ENCODE data around the gene PLXDC1.
"Not testable (repeated sequence)": the region's sequence is repeated elsewhere in the genome, so short reads cannot be mapped to it uniquely, and the experiment has no call there.

PLXDC1 gene

GRCh38 chr17:39151943-39152818 lies 744 bp upstream of the PLXDC1 start:
- DNase-seq: no peak

GRCh38 chr17:39150795-39151149 lies 665 bp downstream of the PLXDC1 start:
- no peak for DNase-seq

- no peak for DNase-seq
Measured at GRCh38 chr17:39150104-39150634, 1.3 kb downstream of the PLXDC1 start.

GRCh38 chr17:39147221-39148185 lies 3.9 kb downstream of the PLXDC1 start:
- no peak for DNase-seq

GRCh38 chr17:39146273-39146672 lies 5.2 kb downstream of the PLXDC1 start:
- no peak for DNase-seq

GRCh38 chr17:39145143-39145542 lies 6.3 kb downstream of the PLXDC1 start:
- no peak for DNase-seq

GRCh38 chr17:39144416-39144840 lies 7.0 kb downstream of the PLXDC1 start:
- no peak for DNase-seq

GRCh38 chr17:39143552-39144093 lies 7.8 kb downstream of the PLXDC1 start:
- no peak for DNase-seq

- no peak for DNase-seq
Measured at GRCh38 chr17:39141915-39142664, 9.3 kb downstream of the PLXDC1 start.

- no peak for DNase-seq
Measured at GRCh38 chr17:39141294-39141693, 10.1 kb downstream of the PLXDC1 start.

- no peak for DNase-seq
Measured at GRCh38 chr17:39139561-39139960, 11.9 kb downstream of the PLXDC1 start.

- no peak for DNase-seq
Measured at GRCh38 chr17:39139161-39139511, 12.3 kb downstream of the PLXDC1 start.

- no peak for DNase-seq
Measured at GRCh38 chr17:39138431-39139160, 12.8 kb downstream of the PLXDC1 start.

GRCh38 chr17:39134878-39135277 lies 16.6 kb downstream of the PLXDC1 start:
- DNase-seq: no peak

- DNase-seq: no peak
Measured at GRCh38 chr17:39132192-39132610, 19.2 kb downstream of the PLXDC1 start.

- no peak for DNase-seq
Measured at GRCh38 chr17:39131616-39132015, 19.8 kb downstream of the PLXDC1 start.

GRCh38 chr17:39130205-39130604 lies 21.2 kb downstream of the PLXDC1 start:
- no peak for DNase-seq

- DNase-seq: not testable (repeated sequence)
Measured at GRCh38 chr17:39129544-39129943, 21.9 kb downstream of the PLXDC1 start.

- no peak for DNase-seq
Measured at GRCh38 chr17:39126436-39126835, 25.0 kb downstream of the PLXDC1 start.

- no peak for DNase-seq
Measured at GRCh38 chr17:39125143-39125875, 26.1 kb downstream of the PLXDC1 start.

GRCh38 chr17:39123627-39124026 lies 27.8 kb downstream of the PLXDC1 start:
- no peak for DNase-seq
